Adrenal gland (tissue), 5 donors: ENCODE measurements around the gene DYRK1A.

Experiments
- POLR2A ChIP-seq, 2 donors: fragments of 450-650 bp; IDR thresholded peaks; one replicate each; pipeline ENCODE4 v1.6.1; 2017; ENCODE audit warnings: antibody characterized with exemption in 2 of 2, mild to moderate bottlenecking in 2 of 2, moderate library complexity in 1 of 2
- TF ChIP-seq, protein P1 (sequence below), 6 experiments: fragments of 450-650 bp in 4 of 6; fragments of 200-600 bp in 2 of 6; sonication (generic) in 1 of 6; IDR thresholded peaks; 1 replicate in 5 of 6; 2 replicates in 1 of 6; pipeline versions ENCODE4 v1.5.1 to v1.8.0; 2016 to 2021; ENCODE audit warnings: antibody characterized with exemption in 6 of 6, mild to moderate bottlenecking in 2 of 6, moderate library complexity in 1 of 6
- donor health status: DM: no; HTN: no; CAD: no.

DNA sequence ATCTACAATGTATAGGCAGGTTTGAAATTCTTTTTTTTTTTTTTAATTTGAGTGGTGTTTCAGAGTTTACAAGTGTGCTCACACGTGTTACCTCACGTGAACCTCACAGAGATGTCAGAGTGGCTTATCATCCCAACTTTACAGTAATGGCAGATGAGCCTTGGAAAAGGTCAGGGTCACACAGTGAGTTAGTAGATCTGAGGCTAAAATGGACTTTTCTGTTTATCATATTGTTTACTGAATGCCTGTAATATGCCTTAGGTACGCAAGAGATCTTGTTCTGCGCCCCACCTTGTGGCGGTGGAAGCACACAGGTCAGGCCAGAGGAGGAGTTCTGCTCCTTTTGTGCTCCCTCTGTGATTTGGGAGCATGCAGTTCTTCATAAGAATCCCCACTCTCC, 80.0 kb downstream of the DYRK1A start:
- TF ChIP-seq, protein P1, sequence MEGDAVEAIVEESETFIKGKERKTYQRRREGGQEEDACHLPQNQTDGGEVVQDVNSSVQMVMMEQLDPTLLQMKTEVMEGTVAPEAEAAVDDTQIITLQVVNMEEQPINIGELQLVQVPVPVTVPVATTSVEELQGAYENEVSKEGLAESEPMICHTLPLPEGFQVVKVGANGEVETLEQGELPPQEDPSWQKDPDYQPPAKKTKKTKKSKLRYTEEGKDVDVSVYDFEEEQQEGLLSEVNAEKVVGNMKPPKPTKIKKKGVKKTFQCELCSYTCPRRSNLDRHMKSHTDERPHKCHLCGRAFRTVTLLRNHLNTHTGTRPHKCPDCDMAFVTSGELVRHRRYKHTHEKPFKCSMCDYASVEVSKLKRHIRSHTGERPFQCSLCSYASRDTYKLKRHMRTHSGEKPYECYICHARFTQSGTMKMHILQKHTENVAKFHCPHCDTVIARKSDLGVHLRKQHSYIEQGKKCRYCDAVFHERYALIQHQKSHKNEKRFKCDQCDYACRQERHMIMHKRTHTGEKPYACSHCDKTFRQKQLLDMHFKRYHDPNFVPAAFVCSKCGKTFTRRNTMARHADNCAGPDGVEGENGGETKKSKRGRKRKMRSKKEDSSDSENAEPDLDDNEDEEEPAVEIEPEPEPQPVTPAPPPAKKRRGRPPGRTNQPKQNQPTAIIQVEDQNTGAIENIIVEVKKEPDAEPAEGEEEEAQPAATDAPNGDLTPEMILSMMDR (IDR thresholded peaks at IDR 0.05): peak in 1 of 6 experiments; percentile 29
- TF ChIP-seq POLR2A (IDR thresholded peaks at IDR 0.05): no peak
